Tibial nerve (tissue), 4 donors: ENCODE measurements around the gene ABHD1. TPM values are rescaled to one million over a fixed set of nuclear protein-coding genes. Genes with fewer than 3 reads are reported as not detected.

Experiments
- DNase-seq, 2 donors: peaks; one replicate each; pipeline ENCODE4 v3.0.0-alpha.2; 2019; ENCODE audit warnings: low spot score in 2 of 2
- H3K27ac ChIP-seq, 4 donors: fragments of 200-600 bp; sonication (generic) in 3 of 4; one replicate each; pipeline ENCODE4 v1.5.1; 2017 to 2019; ENCODE audit warnings: mild to moderate bottlenecking in 1 of 4
- H3K27me3 ChIP-seq, 2 donors: fragments of 200-600 bp; sonication (generic) in 1 of 2; one replicate each; pipeline versions ENCODE4 v1.5.1 to v1.6.0; 2017 to 2019
- H3K36me3 ChIP-seq, 3 donors: fragments of 200-600 bp; sonication (generic); one replicate each; pipeline ENCODE4 v1.5.1; 2018 to 2019
- H3K4me1 ChIP-seq, 4 donors: fragments of 200-600 bp; sonication (generic) in 3 of 4; one replicate each; pipeline ENCODE4 v1.5.1; 2017 to 2019
- H3K4me3 ChIP-seq, 4 donors: fragments of 200-600 bp; sonication (generic) in 3 of 4; one replicate each; pipeline ENCODE4 v1.5.1; 2017 to 2019; ENCODE audit warnings: mild to moderate bottlenecking in 1 of 4, moderate library complexity in 1 of 4
- H3K9me3 ChIP-seq, 4 donors: fragments of 200-600 bp; sonication (generic) in 3 of 4; one replicate each; pipeline ENCODE4 v1.5.1; 2017 to 2019
- CTCF ChIP-seq, 5 experiments: fragments of 200-600 bp in 3 of 5; fragments of 450-650 bp in 2 of 5; sonication (generic) in 3 of 5; IDR thresholded peaks; one replicate each; pipeline ENCODE4 v1.5.1; 2016 to 2019; ENCODE audit warnings: antibody characterized with exemption in 5 of 5, mild to moderate bottlenecking in 3 of 5, moderate library complexity in 2 of 5
- EP300 ChIP-seq, 2 donors: sonication (generic); formaldehyde crosslinking; IDR thresholded peaks; one replicate each; pipeline ENCODE4 v1.6.1; 2017; ENCODE audit warnings: antibody characterized with exemption in 2 of 2, mild to moderate bottlenecking in 1 of 2
- POLR2A ChIP-seq, 2 donors: fragments of 450-650 bp; IDR thresholded peaks; one replicate each; pipeline ENCODE4 v1.6.1; 2017; ENCODE audit warnings: antibody characterized with exemption in 2 of 2, mild to moderate bottlenecking in 2 of 2, moderate library complexity in 2 of 2
- whole genome bisulfite sequencing, 2 donors: methylation state at CpG; one replicate each; pipeline ENCODE4 v1.1.5; 2018; 5-methylcytosine and 5-hydroxymethylcytosine counted together
- total RNA-seq, 4 donors: library from RNA; depleted of rRNA; stranded (reverse); fragments of >200 nt; gene quantifications; one replicate each; pipeline ENCODE4 v1.1.0, GENCODE V29; 2016

Gene ABHD1
- total RNA-seq, 4 donors from 2014 or later, result 0.42 to 0.78 (median 0.44) TPM; not detected in 1

- TF ChIP-seq CTCF (IDR thresholded peaks at IDR 0.05), result no peak
- no peak for TF ChIP-seq POLR2A (IDR thresholded peaks at IDR 0.05)
- TF ChIP-seq EP300 (IDR thresholded peaks at IDR 0.05), result no peak
- Histone ChIP-seq H3K9me3 (no peaks in the 10 kb centered on the region), H3K4me1 (peaks cover 0 to 69% (median 47%) of the 10 kb centered on the region in 4 donors), H3K4me3 (no peak overlapping the region), H3K27ac (peak overlapping the region in 1 of 4 donors; percentile 35), H3K36me3 (peaks cover 0 to 14% (median 0%) of the 10 kb centered on the region in 3 donors), H3K27me3 (no peaks in the 10 kb centered on the region)
- DNase-seq, result no peak
- 80 to 81% methylated on average over 17 to 19 of the region's 27 CpGs for WGBS, 2 donors
These were observed 40.7 kb upstream of the ABHD1 start for GRCh38 chr2:27082773-27083409.

- H3K9me3 ChIP-seq, result no peaks in the 10 kb centered on the region
- peaks cover 0 to 14% (median 0%) of the 10 kb centered on the region in 3 donors for H3K36me3 ChIP-seq
- no peak for TF ChIP-seq POLR2A (IDR thresholded peaks at IDR 0.05)
- no peak for TF ChIP-seq CTCF (IDR thresholded peaks at IDR 0.05)
- TF ChIP-seq EP300 (IDR thresholded peaks at IDR 0.05), result no peak
- no peak overlapping the region for H3K4me3 ChIP-seq
- H3K4me1 ChIP-seq, result peaks cover 0 to 61% (median 44%) of the 10 kb centered on the region in 4 donors
- WGBS, 2 donors, result 79 to 87% methylated on average over 16 to 20 of the region's 20 CpGs
- no peaks in the 10 kb centered on the region for H3K27me3 ChIP-seq
- H3K27ac ChIP-seq, result no peak overlapping the region
- DNase-seq, result no peak
These were observed 40.0 kb upstream of the ABHD1 start for GRCh38 chr2:27083410-27084296.

GRCh38 chr2:27084297-27085061, 39.1 kb upstream of the ABHD1 start:
- Histone ChIP-seq H3K4me3 (no peak overlapping the region), H3K4me1 (peaks cover 0 to 53% (median 37%) of the 10 kb centered on the region in 4 donors), H3K36me3 (peaks cover 0 to 14% (median 0%) of the 10 kb centered on the region in 3 donors)

GRCh38 chr2:27085062-27085672, 38.4 kb upstream of the ABHD1 start:
- no peak for DNase-seq
- Histone ChIP-seq H3K36me3 (peaks cover 0 to 14% (median 0%) of the 10 kb centered on the region in 3 donors), H3K9me3 (no peaks in the 10 kb centered on the region), H3K27me3 (no peaks in the 10 kb centered on the region), H3K4me3 (peak overlapping the region; percentile 68 to 82 (median 72)), H3K27ac (peak overlapping the region in 3 of 4 donors; percentile 92 to 95 (median 95)), H3K4me1 (peaks cover 0 to 46% (median 31%) of the 10 kb centered on the region in 4 donors)
- TF ChIP-seq EP300 (IDR thresholded peaks at IDR 0.05) (no peak), CTCF (IDR thresholded peaks at IDR 0.05) (no peak), POLR2A (IDR thresholded peaks at IDR 0.05) (no peak)
- WGBS, 2 donors, result 55 to 65% methylated on average over 8 to 10 of the region's 10 CpGs

More at GRCh38 chr2:27084297-27085061, 39.1 kb upstream of the ABHD1 start:
- no peak for TF ChIP-seq POLR2A (IDR thresholded peaks at IDR 0.05)
- TF ChIP-seq EP300 (IDR thresholded peaks at IDR 0.05), result no peak
- TF ChIP-seq CTCF (IDR thresholded peaks at IDR 0.05), result no peak
- H3K27me3 ChIP-seq, result no peaks in the 10 kb centered on the region
- no peaks in the 10 kb centered on the region for H3K9me3 ChIP-seq
- no peak for DNase-seq
- peak overlapping the region in 1 of 4 donors; percentile 92 for H3K27ac ChIP-seq
- WGBS, 2 donors, result 77 to 78% methylated on average over 6 of the region's 6 CpGs
